Measurements from ENCODE around the gene SUPT20H.

DNA sequence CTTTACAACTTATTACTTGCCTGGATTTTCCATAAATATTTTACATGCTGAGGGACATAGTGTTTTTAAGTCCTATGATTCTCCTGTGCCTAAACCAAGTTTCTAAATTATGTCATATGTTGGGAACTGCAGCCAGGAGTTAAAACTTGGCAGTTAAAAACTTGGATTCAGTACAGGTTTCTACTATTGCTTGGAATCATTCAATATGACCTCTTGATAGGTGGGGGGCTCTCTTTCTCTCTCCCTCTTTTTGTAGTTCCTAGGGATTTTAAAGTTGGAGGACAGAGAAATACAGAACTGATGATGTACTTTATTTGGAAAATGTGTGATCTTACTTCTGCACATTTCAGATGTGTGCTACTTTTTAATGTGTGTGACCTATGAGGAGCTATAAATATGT lies 41.2 kb upstream of the SUPT20H start:
- TF ChIP-seq, protein P1, sequence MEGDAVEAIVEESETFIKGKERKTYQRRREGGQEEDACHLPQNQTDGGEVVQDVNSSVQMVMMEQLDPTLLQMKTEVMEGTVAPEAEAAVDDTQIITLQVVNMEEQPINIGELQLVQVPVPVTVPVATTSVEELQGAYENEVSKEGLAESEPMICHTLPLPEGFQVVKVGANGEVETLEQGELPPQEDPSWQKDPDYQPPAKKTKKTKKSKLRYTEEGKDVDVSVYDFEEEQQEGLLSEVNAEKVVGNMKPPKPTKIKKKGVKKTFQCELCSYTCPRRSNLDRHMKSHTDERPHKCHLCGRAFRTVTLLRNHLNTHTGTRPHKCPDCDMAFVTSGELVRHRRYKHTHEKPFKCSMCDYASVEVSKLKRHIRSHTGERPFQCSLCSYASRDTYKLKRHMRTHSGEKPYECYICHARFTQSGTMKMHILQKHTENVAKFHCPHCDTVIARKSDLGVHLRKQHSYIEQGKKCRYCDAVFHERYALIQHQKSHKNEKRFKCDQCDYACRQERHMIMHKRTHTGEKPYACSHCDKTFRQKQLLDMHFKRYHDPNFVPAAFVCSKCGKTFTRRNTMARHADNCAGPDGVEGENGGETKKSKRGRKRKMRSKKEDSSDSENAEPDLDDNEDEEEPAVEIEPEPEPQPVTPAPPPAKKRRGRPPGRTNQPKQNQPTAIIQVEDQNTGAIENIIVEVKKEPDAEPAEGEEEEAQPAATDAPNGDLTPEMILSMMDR (conservative IDR thresholded peaks at IDR 0.05; ENCODE audit: low read depth in 2 of 2): no peak
- no peak for TF ChIP-seq EZH2 (IDR thresholded peaks at IDR 0.05; ENCODE audit: low read depth, unreplicated experiment)
- no peak for TF ChIP-seq POLR2AphosphoS5 (IDR thresholded peaks at IDR 0.05; ENCODE audit: low read depth)
- no peak for TF ChIP-seq NANOG (IDR thresholded peaks at IDR 0.05; ENCODE audit: borderline replicate concordance)
- TF ChIP-seq CREB1 (CRISPR knock-in tag; IDR thresholded peaks at IDR 0.05; ENCODE audit: low read depth): no peak
- TF ChIP-seq ZNF114 (CRISPR knock-in tag; IDR thresholded peaks at IDR 0.05): no peak
- TF ChIP-seq REST (IDR thresholded peaks at IDR 0.05; ENCODE audit: unreplicated experiment): no peak
- TF ChIP-seq JUNB (IDR thresholded peaks at IDR 0.05; ENCODE audit: unreplicated experiment): no peak
- no peak for TF ChIP-seq ETS1 (IDR thresholded peaks at IDR 0.05)
- no peak for TF ChIP-seq EZH2phosphoT487 (IDR thresholded peaks at IDR 0.05; ENCODE audit: unreplicated experiment)
- no peak for TF ChIP-seq ZNF331 (CRISPR knock-in tag; IDR thresholded peaks at IDR 0.05; ENCODE audit: low read depth)
